Naive B cell (primary cell): ENCODE measurements around the gene C10orf143. TPM values are rescaled to one million over a fixed set of nuclear protein-coding genes. Genes with fewer than 3 reads are reported as not detected.

ENCODE experiments used
- polyA plus RNA-seq, 6 donors: library from polyadenylated mRNA; unstranded; fragments of 300-500 nt; fragmentation: Illumina TruSeq; gene quantifications; one replicate each; pipeline ENCODE4 v1.2.3, GENCODE V29; 2021; ENCODE audit warnings: low read depth in 6 of 6

C10orf143 gene
- polyA plus RNA-seq, 6 donors from 2014 or later, result 15.6 to 44.9 (median 20.4) TPM

Other genes with a start within 250 kb of the C10orf143 start
- gene EBF3, start 146.6 kb downstream of the C10orf143 start, polyA plus RNA-seq, result not detected
- gene GLRX3, start 25.6 kb upstream of the C10orf143 start, polyA plus RNA-seq, result 100 to 1,000 TPM in 1 of 6 donors, 10 to 100 TPM in 5; 67.7 to 100 (median 72.2) TPM